HUES48 (cell line): ENCODE data around the gene ADRA2B.

ENCODE experiments used
- H3K27ac ChIP-seq: one replicate; pipeline ENCODE4 v1.7.0; 2013; ENCODE audit warnings: low read depth, low read length, inconsistent platforms
- H3K27me3 ChIP-seq: 2 replicates; pipeline ENCODE4 v1.6.1; 2013; ENCODE audit warnings: mild to moderate bottlenecking, low read length; ENCODE audit not compliant: control insufficient read depth, insufficient read depth
- H3K36me3 ChIP-seq: 2 replicates; pipeline ENCODE4 v1.6.1; 2013; ENCODE audit warnings: low read length; ENCODE audit not compliant: control insufficient read depth, insufficient read depth
- H3K4me1 ChIP-seq: 2 replicates; pipeline ENCODE4 v1.6.1; 2013; ENCODE audit warnings: mild to moderate bottlenecking, low read length; ENCODE audit not compliant: control insufficient read depth, insufficient read depth
- H3K4me3 ChIP-seq: 2 replicates; pipeline ENCODE4 v1.5.1; 2013; ENCODE audit warnings: mild to moderate bottlenecking, low read depth, low read length
- H3K9ac ChIP-seq: 2 replicates; pipeline ENCODE4 v1.6.1; 2013; ENCODE audit warnings: mild to moderate bottlenecking, low read depth, low read length, moderate library complexity
- H3K9me3 ChIP-seq: 2 replicates; pipeline ENCODE4 v1.6.1; 2013; ENCODE audit warnings: low read length; ENCODE audit not compliant: control insufficient read depth, insufficient read depth

ADRA2B gene

DNA sequence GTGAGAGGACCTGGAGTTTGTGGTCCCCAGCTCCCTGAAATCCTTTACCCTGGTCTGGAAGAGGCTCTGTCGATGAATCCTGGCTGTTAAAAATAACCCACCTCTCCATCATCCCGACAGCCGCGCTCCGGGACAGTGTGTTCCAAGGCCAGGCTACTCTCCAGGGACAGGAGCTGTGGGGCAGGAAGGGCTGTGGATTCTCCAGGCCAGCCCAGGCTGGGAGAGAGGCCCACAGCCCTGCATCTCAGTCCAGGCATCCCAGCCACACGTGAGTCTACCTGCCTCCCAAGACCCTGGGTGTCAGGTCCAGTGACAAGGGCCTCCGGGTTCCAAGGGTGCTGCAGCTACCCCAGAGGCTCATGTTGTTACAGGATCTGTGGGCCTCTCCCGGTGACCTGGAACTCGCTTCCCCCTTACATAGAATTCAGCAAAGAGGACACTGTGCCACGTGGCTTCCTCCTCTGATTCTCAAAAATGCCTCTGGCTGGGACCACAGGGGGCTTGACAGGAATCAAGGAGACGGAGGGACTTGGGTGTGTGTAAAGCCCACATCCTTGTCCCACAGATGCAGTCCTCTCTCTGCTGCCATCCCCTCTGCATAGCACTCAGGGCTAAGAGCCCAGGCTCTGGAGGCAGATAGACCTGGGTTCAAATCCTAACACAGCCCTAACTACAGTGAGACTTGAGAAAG lies 17.3 kb downstream of the ADRA2B start:
- H3K9ac ChIP-seq = no peak overlapping the region
- H3K4me3 ChIP-seq = no peak overlapping the region
- H3K27ac ChIP-seq = no peak overlapping the region

DNA sequence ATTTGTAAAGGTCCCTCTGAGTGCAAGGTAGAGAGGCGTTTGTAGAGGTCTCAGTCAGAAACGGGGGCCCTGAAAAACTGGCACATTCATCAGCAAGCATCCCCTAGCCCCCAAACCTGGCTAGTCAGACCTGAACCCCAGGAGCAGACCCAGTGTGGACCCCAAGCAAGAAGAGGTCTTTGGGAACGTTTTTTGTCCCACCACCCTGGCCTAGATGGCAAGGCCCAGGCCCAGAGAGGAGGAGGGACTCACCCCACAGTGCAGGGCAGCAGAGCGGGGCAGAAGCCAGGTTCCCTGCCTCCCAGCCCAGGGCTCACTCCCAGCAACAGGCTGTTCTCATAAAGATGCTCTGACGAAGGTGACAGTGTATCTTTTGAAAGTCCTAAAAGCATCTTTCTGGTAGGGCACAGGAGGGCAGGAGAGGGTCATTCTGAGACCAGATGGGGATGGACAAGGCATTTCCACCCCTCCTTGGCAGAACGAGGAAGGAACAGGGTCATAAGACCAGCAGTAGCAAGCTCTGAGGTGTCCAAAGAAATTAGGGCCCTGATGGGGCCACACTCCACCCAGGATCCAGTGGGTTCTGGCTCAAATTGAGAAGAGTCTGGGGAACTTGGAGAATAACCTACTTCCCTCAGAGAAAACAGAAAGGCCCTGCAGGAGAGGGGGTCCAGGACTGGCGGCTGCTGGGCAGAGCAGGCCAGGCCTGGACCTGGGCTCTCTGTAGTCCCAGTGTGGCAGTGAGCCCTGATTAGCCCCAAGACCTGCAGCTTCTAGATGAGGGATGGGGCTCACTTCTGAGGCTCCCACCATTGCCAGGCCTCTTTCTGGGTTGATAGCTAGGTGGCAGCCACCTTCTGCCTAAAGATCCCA lies 18.2 kb downstream of the ADRA2B start:
- H3K27me3 ChIP-seq = no peaks in the 10 kb centered on the region
- H3K4me1 ChIP-seq = peaks cover 3% of the 10 kb centered on the region; the same call in 1 of the 2 replicates
- no peak overlapping the region for H3K4me3 ChIP-seq
- no peak overlapping the region for H3K9ac ChIP-seq
- no peaks in the 10 kb centered on the region for H3K9me3 ChIP-seq
- H3K36me3 ChIP-seq = no peaks in the 10 kb centered on the region
- no peak overlapping the region for H3K27ac ChIP-seq

More for the DNA sequence above, 17.3 kb downstream of the ADRA2B start:
- H3K9me3 ChIP-seq = no peaks in the 10 kb centered on the region
- H3K27me3 ChIP-seq = no peaks in the 10 kb centered on the region
- H3K36me3 ChIP-seq = no peaks in the 10 kb centered on the region
- H3K4me1 ChIP-seq = peaks cover 3% of the 10 kb centered on the region; the same call in 1 of the 2 replicates

GRCh38 chr2:96097441-96097840 lies 18.9 kb downstream of the ADRA2B start:
- Histone ChIP-seq H3K27ac (no peak overlapping the region), H3K9me3 (no peaks in the 10 kb centered on the region), H3K27me3 (no peaks in the 10 kb centered on the region), H3K9ac (no peak overlapping the region), H3K4me1 (peaks cover 5% of the 10 kb centered on the region; the same call in 1 of the 2 replicates), H3K36me3 (no peaks in the 10 kb centered on the region), H3K4me3 (no peak overlapping the region)

- peaks cover 14% of the 10 kb centered on the region for H3K4me1 ChIP-seq
- H3K27ac ChIP-seq = no peak overlapping the region
- H3K9me3 ChIP-seq = no peaks in the 10 kb centered on the region
- no peak overlapping the region for H3K9ac ChIP-seq
- no peak overlapping the region for H3K4me3 ChIP-seq
- no peaks in the 10 kb centered on the region for H3K36me3 ChIP-seq
- no peaks in the 10 kb centered on the region for H3K27me3 ChIP-seq
Observed at GRCh38 chr2:96095116-96095636, 21.2 kb downstream of the ADRA2B start.

GRCh38 chr2:96093528-96093927 lies 22.8 kb downstream of the ADRA2B start:
- no peaks in the 10 kb centered on the region for H3K36me3 ChIP-seq
- H3K27me3 ChIP-seq = no peaks in the 10 kb centered on the region
- no peak overlapping the region for H3K27ac ChIP-seq
- H3K4me3 ChIP-seq = no peak overlapping the region
- H3K4me1 ChIP-seq = peaks cover 10% of the 10 kb centered on the region
- H3K9ac ChIP-seq = no peak overlapping the region
- H3K9me3 ChIP-seq = no peaks in the 10 kb centered on the region

GRCh38 chr2:96092951-96093350 lies 23.4 kb downstream of the ADRA2B start:
- Histone ChIP-seq H3K27ac (no peak overlapping the region), H3K27me3 (no peaks in the 10 kb centered on the region), H3K9me3 (no peaks in the 10 kb centered on the region), H3K36me3 (no peaks in the 10 kb centered on the region), H3K9ac (no peak overlapping the region), H3K4me3 (no peak overlapping the region), H3K4me1 (peaks cover 10% of the 10 kb centered on the region)

DNA sequence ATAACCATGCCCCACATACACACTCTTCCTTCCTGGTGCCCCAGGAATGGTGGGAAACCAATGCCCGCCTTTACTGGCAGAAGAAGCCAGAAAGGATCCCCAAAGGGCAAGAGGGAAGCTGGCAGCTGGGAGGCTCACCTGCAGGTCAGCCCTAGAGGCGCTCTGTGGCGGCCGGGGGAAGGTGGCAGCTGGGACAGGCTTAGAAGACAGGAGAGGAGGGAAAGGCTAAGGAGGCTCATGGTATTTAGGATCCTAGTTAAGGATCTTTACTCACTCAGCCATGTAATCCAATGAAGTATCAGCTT lies 23.8 kb downstream of the ADRA2B start:
- no peak overlapping the region for H3K4me3 ChIP-seq
- no peak overlapping the region for H3K9ac ChIP-seq
- no peaks in the 10 kb centered on the region for H3K27me3 ChIP-seq
- no peaks in the 10 kb centered on the region for H3K36me3 ChIP-seq
- no peaks in the 10 kb centered on the region for H3K9me3 ChIP-seq
- H3K27ac ChIP-seq = no peak overlapping the region
- peaks cover 10% of the 10 kb centered on the region for H3K4me1 ChIP-seq

DNA sequence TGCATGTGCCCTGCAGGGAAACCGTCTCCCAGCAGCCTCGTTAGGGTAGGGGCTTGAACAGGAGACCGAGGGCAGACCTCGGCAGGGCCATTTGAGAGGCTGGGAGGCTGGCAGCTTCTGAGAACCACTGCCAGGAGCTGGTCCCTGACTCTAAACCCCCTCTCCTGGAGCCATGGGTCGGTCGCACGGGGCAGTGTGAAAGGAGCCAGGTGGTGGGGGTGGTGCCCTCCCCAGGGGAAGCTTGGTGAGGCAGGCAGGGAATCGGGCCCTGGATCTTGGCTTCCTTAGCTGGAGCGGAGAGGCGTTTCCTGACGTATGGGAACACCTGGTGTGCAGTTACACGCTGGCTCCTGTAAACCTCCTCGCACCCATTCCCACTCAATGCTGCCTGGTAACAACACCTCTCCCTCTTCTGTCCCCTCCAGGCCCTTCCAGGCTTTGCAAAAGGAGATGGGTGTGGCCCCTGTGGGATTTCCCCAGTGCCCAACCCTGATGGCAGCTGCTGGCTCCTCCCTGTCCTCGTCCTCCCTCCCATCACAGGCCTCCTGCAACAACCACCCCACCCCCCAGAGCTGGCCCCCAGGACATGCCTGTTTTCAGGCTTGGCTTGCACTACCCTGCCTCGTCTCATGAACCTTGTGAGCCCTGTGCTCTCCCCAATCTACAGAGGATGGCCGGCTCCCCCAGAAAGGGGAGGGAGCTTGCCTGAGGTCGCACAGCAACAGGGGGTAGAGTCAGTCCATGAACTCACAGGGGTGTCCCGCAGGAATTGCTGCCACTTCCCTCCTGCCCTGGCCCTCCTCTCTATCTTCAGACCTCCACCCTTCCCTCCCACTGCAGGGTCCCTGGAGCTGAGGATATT lies 24.4 kb downstream of the ADRA2B start:
- no peak overlapping the region for H3K27ac ChIP-seq
- H3K9ac ChIP-seq = no peak overlapping the region

DNA sequence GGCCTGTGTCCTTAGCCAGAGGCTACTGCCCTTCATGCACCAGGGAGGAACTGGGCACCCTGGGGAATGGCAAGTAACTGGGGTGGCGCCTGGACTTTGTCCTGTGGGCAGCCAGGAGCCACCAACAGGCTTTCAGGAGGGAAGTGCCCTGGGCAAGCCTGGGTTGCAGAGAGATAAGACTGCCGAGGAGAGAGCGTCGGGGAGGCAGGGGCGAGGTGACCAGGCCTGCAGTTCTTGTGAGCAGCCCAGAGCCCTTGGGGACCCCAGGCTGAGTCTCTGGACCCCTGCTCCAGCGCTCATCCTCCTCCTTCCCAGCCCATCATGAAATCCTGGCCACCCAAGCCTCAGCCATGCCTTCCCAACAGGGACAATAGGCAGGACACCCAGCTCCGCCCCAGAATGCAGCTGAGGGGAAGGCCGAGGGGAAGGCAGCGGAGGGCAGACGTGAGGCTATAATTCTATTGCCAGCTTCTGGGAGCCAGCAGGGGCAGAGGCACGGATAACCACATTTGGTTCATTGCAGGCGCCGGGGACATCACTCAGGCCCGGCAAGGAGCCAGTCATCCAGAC lies 25.1 kb downstream of the ADRA2B start:
- Histone ChIP-seq H3K9ac (no peak overlapping the region), H3K9me3 (no peaks in the 10 kb centered on the region), H3K36me3 (no peaks in the 10 kb centered on the region), H3K4me1 (peaks cover 10% of the 10 kb centered on the region), H3K27me3 (no peaks in the 10 kb centered on the region), H3K27ac (no peak overlapping the region), H3K4me3 (no peak overlapping the region)

More for the DNA sequence above, 24.4 kb downstream of the ADRA2B start:
- peaks cover 10% of the 10 kb centered on the region for H3K4me1 ChIP-seq
- no peak overlapping the region for H3K4me3 ChIP-seq
- no peaks in the 10 kb centered on the region for H3K9me3 ChIP-seq
- no peaks in the 10 kb centered on the region for H3K36me3 ChIP-seq
- no peaks in the 10 kb centered on the region for H3K27me3 ChIP-seq

- H3K4me1 ChIP-seq = peaks cover 10% of the 10 kb centered on the region
- H3K27ac ChIP-seq = no peak overlapping the region
Observed at GRCh38 chr2:96090196-96090926, 26.0 kb downstream of the ADRA2B start.

More at GRCh38 chr2:96090196-96090926, 26.0 kb downstream of the ADRA2B start:
- Histone ChIP-seq H3K27me3 (no peaks in the 10 kb centered on the region), H3K4me3 (no peak overlapping the region), H3K9ac (no peak overlapping the region), H3K9me3 (no peaks in the 10 kb centered on the region), H3K36me3 (no peaks in the 10 kb centered on the region)
